ENCODE data around the gene IRX6. TPM values are rescaled to one million over a fixed set of nuclear protein-coding genes. Genes with fewer than 3 reads are reported as not detected.

Gene IRX6
- total RNA-seq, 1 experiment from 2014 or later: 0.22 TPM

Other genes with a start within 250 kb of the IRX6 start
- 51.5 to 61.3 TPM (median 55.8 TPM) in 3 replicates for gene MMP2, start 155.0 kb downstream of the IRX6 start, total RNA-seq (2021)
- 5.8 to 7.1 TPM (median 7.0 TPM) in 3 replicates for gene LPCAT2, start 184.9 kb downstream of the IRX6 start, total RNA-seq (2021)
- gene CAPNS2, start 242.5 kb downstream of the IRX6 start, total RNA-seq (2021): 0.28 TPM in 1 of 3 replicates, not detected in the others

Data from WTC11 (cell line).